ENCODE data around the gene TFRC.

Gene TFRC

GRCh38 chr3:196054661-196055060 lies 27.2 kb downstream of the TFRC start:
- no peak overlapping the region for H3K4me3 ChIP-seq (replicated peaks; ENCODE audit: low read depth, low read length)
- TF ChIP-seq CTCF (IDR thresholded peaks at IDR 0.05; ENCODE audit: low read depth, low read length, missing control alignments), result no peak
- no peak for DNase-seq (ENCODE audit: extremely low read depth, low read depth)

- H3K4me3 ChIP-seq (replicated peaks; ENCODE audit: low read depth, low read length), result no peak overlapping the region
- TF ChIP-seq CTCF (IDR thresholded peaks at IDR 0.05; ENCODE audit: low read depth, low read length, missing control alignments), result no peak
- no peak for DNase-seq (ENCODE audit: extremely low read depth, low read depth)
Measured at GRCh38 chr3:196053487-196053886, 28.4 kb downstream of the TFRC start.

GRCh38 chr3:196051282-196052076 lies 30.4 kb downstream of the TFRC start:
- no peak for TF ChIP-seq CTCF (IDR thresholded peaks at IDR 0.05; ENCODE audit: low read depth, low read length, missing control alignments)
- no peak for DNase-seq (ENCODE audit: extremely low read depth, low read depth)

GRCh38 chr3:196050597-196050996 lies 31.3 kb downstream of the TFRC start:
- no peak for DNase-seq (ENCODE audit: extremely low read depth, low read depth)
- no peak for TF ChIP-seq CTCF (IDR thresholded peaks at IDR 0.05; ENCODE audit: low read depth, low read length, missing control alignments)
- no peak overlapping the region for H3K4me3 ChIP-seq (replicated peaks; ENCODE audit: low read depth, low read length)

More at GRCh38 chr3:196051282-196052076, 30.4 kb downstream of the TFRC start:
- H3K4me3 ChIP-seq (replicated peaks; ENCODE audit: low read depth, low read length), result no peak overlapping the region

- no peak for TF ChIP-seq CTCF (IDR thresholded peaks at IDR 0.05; ENCODE audit: low read depth, low read length, missing control alignments)
- no peak overlapping the region for H3K4me3 ChIP-seq (replicated peaks; ENCODE audit: low read depth, low read length)
- no peak for DNase-seq (ENCODE audit: extremely low read depth, low read depth)
Measured at GRCh38 chr3:196049653-196050052, 32.2 kb downstream of the TFRC start.

- H3K4me3 ChIP-seq (replicated peaks; ENCODE audit: low read depth, low read length), result no peak overlapping the region
- TF ChIP-seq CTCF (IDR thresholded peaks at IDR 0.05; ENCODE audit: low read depth, low read length, missing control alignments), result no peak
- DNase-seq (ENCODE audit: extremely low read depth, low read depth), result no peak
Measured at GRCh38 chr3:196048922-196049598, 32.8 kb downstream of the TFRC start.

All from HFF-Myc (cell line).